ENCODE results near the gene ZFP36L1.
A peak's percentile ranks its signal among the peaks of the same experiment; 100 is the strongest.

- TF ChIP-seq CTCF (IDR thresholded peaks at IDR 0.05) (no peak), POLR2AphosphoS5 (IDR thresholded peaks at IDR 0.05) (peak in 1 of 2 donors; percentile 18), EP300 (IDR thresholded peaks at IDR 0.05) (no peak)
Observed at GRCh38 chr14:68786491-68787091, 6.3 kb downstream of the ZFP36L1 start.

All from upper lobe of left lung (tissue), 4 donors.